ENCODE data around the gene JAZF1.

DNA sequence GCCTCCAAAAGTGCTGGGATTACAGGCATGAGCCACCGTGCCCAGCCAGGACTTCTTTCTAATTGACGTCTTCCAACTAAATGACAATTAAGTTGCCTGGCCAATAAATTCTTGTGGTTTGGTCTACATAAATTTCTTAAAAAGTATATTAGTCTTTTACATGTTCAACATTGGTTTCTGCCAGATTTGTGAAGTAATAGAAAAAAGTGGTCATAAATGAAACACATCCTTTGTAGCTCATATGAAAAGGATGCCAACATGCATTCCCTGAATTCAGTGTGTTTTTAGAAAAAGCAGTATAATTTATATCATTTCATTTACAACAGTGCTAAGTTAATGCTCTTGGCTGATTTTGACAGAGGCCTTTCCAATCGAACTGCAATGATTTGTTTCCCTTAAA, 225.6 kb downstream of the JAZF1 start:
- TF ChIP-seq, protein P1, sequence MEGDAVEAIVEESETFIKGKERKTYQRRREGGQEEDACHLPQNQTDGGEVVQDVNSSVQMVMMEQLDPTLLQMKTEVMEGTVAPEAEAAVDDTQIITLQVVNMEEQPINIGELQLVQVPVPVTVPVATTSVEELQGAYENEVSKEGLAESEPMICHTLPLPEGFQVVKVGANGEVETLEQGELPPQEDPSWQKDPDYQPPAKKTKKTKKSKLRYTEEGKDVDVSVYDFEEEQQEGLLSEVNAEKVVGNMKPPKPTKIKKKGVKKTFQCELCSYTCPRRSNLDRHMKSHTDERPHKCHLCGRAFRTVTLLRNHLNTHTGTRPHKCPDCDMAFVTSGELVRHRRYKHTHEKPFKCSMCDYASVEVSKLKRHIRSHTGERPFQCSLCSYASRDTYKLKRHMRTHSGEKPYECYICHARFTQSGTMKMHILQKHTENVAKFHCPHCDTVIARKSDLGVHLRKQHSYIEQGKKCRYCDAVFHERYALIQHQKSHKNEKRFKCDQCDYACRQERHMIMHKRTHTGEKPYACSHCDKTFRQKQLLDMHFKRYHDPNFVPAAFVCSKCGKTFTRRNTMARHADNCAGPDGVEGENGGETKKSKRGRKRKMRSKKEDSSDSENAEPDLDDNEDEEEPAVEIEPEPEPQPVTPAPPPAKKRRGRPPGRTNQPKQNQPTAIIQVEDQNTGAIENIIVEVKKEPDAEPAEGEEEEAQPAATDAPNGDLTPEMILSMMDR (IDR thresholded peaks at IDR 0.05), result no peak
- TF ChIP-seq POLR2A (IDR thresholded peaks at IDR 0.05), result no peak
